HG03139 (cell line): ENCODE measurements around the gene PTPRG.

Source experiments
- ATAC-seq: cut with Tn5 transposase; IDR thresholded peaks from one replicate; pipeline ENCODE4 v1.9.1; 2021; ENCODE audit not compliant: unreplicated experiment

Gene PTPRG

DNA sequence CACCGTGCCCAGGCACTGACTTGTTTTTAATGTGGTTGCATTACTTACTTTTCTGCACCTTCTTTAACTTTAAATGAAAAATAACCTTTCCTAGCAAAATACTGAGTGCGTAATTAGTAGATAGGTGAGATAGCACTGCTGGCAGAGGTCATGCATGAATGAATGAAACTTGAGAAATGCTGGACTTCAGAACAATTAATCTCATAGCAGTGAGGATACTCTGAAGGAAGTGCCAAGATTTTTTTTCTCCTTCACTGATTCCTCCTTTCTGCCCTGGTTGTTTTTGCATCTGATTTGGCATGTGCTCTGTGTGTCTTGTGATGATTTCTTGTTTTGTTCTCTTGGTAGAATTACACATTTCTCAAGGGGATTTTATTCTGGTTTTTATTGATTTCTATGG lies 378.9 kb downstream of the PTPRG start:
- ATAC-seq: no peak

DNA sequence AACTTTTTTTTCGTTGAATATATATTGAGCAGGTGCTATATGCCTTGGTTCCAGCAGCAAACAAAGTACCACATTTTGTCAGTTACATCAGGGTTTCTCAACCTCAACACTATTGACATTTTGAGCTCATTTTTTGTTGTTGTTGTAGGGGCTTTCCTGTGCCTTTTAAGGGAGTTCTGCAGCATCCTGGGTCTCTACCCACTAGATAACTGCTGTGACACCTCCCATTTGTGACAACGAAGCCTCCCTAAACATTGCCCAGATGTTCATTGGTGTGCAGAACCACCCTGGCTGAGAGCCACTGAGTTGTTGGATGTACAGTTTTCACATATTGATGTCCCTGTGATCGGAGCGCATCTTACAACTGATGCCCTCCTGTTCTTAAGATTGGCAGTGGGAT lies 382.6 kb downstream of the PTPRG start:
- no peak for ATAC-seq

GRCh38 chr3:61944726-61945125 lies 383.4 kb downstream of the PTPRG start:
- no peak for ATAC-seq

GRCh38 chr3:61945657-61946056 lies 384.3 kb downstream of the PTPRG start:
- ATAC-seq: no peak

DNA sequence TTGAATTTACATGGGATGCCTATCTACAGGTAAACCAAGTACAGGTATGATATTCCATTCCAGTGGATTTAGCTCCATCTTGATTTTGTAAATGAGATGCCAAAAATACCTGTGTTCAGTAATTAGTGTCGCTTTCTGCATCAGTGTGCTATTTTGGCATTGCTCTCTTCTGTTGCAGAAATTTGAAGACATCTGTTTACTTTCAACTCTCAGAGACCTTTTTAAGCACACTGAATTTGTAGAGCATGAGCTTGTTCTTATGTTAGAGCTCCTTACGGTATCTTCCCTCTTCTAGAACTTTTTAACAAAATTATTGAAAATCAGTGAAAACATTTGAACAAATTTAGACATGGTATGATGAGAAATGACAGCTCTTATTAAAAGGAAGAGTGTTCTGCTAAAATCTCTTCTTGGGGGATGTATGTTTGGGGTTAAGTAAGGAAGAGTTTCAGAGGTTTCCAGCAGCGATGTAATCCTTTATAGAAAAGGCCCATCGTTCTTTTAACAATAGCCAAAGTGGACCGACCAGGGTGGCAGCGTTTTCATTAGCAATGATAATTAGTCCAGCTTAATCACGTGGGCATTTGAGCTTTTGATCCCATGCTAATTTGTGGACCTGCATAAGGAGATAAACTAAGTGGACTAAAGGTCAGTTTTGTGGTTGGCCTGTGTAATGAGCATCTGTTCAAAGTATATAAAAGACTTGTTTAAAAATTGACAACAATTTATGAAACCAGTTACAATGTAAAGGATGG lies 385.4 kb downstream of the PTPRG start:
- no peak for ATAC-seq

DNA sequence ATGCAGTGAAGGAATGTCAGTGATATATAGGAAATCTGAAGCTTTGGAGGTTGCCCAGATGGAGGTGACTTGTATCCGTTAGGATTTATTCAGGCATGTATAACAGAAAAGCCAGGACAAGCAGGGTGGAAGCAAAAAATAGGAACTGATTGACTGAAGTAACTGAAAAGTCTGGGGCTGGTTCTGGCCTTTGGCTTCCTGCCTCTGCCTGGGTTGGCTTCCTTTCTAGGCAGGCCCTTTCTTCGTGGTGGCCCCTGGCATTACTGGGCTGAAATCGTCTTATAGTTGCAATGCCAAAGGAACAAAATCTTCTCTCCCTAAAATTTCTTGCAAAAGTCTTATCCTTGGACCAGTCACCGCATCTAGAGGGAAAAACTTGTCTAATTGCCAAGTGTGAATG lies 386.1 kb downstream of the PTPRG start:
- ATAC-seq: no peak

- no peak for ATAC-seq
Observed at GRCh38 chr3:61948699-61949305, 387.4 kb downstream of the PTPRG start.

DNA sequence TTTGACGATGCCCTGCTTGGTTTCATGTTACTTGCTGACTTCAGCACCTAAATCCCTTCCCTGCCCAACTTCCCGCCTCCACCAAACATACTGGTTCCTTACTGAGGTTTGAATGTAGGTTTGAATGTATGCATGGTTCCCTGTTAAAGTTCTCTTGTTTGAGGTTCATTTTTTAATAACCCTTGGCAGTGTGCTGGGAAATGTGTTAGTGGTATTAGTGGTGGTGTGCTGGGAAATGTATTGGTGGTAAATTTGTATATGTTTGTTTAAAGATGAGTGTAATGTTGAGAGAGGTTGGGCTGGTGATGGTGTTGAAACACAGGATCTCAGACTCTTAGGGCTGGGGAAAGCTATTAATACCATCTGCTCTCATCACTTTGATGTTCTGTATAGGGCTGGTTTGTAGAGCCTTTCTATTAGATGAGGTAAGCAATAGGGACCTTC lies 392.7 kb downstream of the PTPRG start:
- no peak for ATAC-seq

DNA sequence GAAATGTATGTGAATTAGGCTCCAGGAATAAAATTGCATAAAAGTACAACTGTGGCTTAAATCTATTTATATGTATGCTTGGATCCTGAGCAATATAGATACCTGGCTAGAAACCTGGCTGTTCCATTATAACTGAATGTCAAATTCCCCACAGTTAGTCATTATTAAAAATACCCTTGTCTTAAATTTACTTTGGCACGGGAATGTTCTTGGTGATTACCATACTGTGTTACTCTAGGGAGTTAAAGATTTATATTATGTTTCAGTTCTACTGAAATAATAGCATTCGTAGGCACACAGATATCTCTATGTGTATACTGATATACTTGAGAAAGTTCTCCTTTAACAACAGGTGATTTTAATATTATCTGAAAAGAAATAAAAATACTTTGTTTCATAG lies 394.1 kb downstream of the PTPRG start:
- no peak for ATAC-seq

DNA sequence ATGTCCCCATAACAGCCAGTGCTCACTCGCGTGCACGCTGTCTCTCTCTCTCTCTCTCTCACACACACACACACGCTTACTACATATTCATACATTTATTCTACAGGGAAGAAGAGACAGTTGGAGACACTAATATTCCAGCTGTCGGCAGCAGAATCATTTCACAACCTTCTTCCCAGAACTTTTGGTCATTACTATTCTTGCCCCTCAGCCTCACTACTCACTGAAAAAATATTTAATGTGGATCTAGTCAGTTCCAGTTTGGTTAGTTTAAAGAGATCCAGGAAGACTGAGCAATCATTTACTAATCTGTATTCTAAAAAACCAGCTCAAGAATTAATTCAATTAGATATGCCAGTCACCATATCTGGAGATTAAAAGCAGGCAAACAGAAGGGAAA lies 394.9 kb downstream of the PTPRG start:
- ATAC-seq: no peak

- no peak for ATAC-seq
Observed at GRCh38 chr3:61957259-61957658, 395.9 kb downstream of the PTPRG start.

GRCh38 chr3:61960976-61961375 lies 399.6 kb downstream of the PTPRG start:
- no peak for ATAC-seq

- ATAC-seq: no peak
Observed at GRCh38 chr3:61961900-61962299, 400.5 kb downstream of the PTPRG start.

DNA sequence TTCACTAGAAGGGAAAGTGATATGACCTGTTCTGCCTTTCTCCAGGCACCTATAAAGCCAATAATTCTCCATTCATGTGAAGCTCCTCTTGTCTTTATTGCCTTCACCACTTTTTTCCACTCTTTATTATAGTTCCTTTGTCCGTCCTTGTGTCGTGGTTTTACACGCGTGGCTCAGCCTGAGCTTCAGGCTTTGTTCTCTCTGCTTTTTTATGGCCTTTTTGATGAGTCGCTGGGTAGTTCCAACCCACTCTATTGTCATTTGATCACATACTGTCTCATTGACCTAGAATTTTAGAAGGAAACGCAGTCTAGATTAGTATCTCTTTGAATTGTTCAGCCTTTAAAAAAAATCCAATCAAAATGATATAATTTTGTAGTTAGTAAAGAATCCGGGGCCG lies 403.2 kb downstream of the PTPRG start:
- no peak for ATAC-seq

GRCh38 chr3:61965770-61966131 lies 404.4 kb downstream of the PTPRG start:
- ATAC-seq: no peak

DNA sequence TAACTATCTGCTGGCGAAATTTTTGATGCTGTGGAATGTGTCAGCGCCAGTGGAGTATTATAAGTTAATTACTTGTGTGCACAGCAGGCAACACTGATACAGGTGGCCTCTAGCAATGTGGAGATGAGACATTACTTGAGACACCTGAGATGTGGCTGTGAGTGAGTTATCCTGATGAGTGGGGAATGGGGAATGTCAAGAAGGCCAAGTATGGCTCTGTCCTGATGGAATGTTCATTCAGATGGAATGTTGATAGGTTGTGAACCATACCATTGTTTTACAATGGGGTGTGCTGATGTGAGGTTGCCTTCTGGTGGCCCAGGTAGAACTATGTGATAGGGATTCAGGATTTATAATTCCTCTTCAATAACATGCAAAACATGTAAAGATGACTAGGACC lies 404.8 kb downstream of the PTPRG start:
- no peak for ATAC-seq

GRCh38 chr3:61967019-61967418 lies 405.6 kb downstream of the PTPRG start:
- ATAC-seq: no peak

- ATAC-seq: no peak
Observed at GRCh38 chr3:61967937-61968336, 406.6 kb downstream of the PTPRG start.

- no peak for ATAC-seq
Observed at GRCh38 chr3:61974662-61975061, 413.3 kb downstream of the PTPRG start.

- ATAC-seq: no peak
Observed at GRCh38 chr3:61975199-61975598, 413.8 kb downstream of the PTPRG start.

DNA sequence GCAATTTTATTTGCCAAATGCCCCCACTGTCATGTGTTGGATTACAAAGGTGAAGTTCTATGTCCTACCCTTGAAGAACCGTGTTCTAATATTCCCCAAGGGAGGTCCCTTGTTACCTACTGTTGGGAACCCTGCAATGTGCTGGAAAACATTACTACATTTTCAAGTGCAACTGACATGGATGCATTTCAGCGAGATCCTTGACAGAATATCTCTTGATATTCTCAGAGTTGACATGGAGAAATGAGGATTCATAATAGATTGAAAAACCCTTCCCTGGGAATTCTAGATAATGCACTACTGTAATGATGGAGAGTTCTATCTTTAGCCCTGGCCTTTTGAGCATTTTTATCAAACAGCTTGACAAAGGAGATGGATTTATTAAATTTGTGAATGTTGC lies 414.6 kb downstream of the PTPRG start:
- no peak for ATAC-seq

- ATAC-seq: no peak
Observed at GRCh38 chr3:61978460-61979419, 417.4 kb downstream of the PTPRG start.
